Activated B cell treated with CpG ODN at 0.5 μM for 24 hours (primary cell): Measurements from ENCODE around the gene C10orf143. TPM values are rescaled to one million over a fixed set of nuclear protein-coding genes. Genes with fewer than 3 reads are reported as not detected.

ENCODE experiments used
- ATAC-seq: fragments of 200-7000 bp; cut with Tn5 transposase; one replicate; pipeline ENCODE4 v1.10.0; 2021; ENCODE audit warnings: low read depth, mild to moderate bottlenecking, moderate library complexity
- CTCF ChIA-PET: fragments of 350-600 bp; sonication (Branson Sonifier 250); formaldehyde crosslinking; loops from one replicate; lab custom pipeline; 2021; ENCODE audit warnings: antibody characterized with exemption; lab: Charles Lee
- POLR2A ChIA-PET: fragments of 350-600 bp; sonication (Branson Sonifier 250); formaldehyde crosslinking; loops from one replicate; lab custom pipeline; 2021; ENCODE audit warnings: antibody characterized with exemption; lab: Charles Lee
- DNase-seq: peaks from one replicate; pipeline ENCODE4 v3.0.0; 2022
- H3K27ac Mint-ChIP-seq: one replicate; pipeline ENCODE4 v1.8.0; 2020; ENCODE audit warnings: mixed read lengths
- H3K27me3 Mint-ChIP-seq: one replicate; pipeline ENCODE4 v1.8.0; 2021; ENCODE audit warnings: mixed read lengths
- H3K36me3 Mint-ChIP-seq: one replicate; pipeline ENCODE4 v1.8.0; 2021; ENCODE audit warnings: low read depth, mixed read lengths
- H3K4me1 Mint-ChIP-seq: one replicate; pipeline ENCODE4 v1.8.0; 2021; ENCODE audit warnings: mixed read lengths
- H3K4me3 Mint-ChIP-seq: one replicate; pipeline ENCODE4 v1.8.0; 2020; ENCODE audit warnings: mild to moderate bottlenecking, mixed read lengths
- H3K9me3 Mint-ChIP-seq: one replicate; pipeline ENCODE4 v1.8.0; 2020; ENCODE audit warnings: mixed read lengths
- intact Hi-C: fragments of 100-400 bp; cut with micrococcal nuclease; formaldehyde crosslinking; loops from one replicate; pipeline ENCODE4 v1.15.1; 2024
- total RNA-seq: library from RNA; stranded (reverse); gene quantifications from 2 replicates; pipeline ENCODE4 v1.2.3, GENCODE V29; 2022
- TF ChIP-seq, protein P1 (sequence below): fragments of 200-600 bp; IDR thresholded peaks from one replicate; pipeline ENCODE4 v1.8.0; 2022; ENCODE audit warnings: antibody characterized with exemption, mild to moderate bottlenecking

Gene C10orf143
- total RNA-seq, 1 donor from 2014 or later = 10.1 TPM

DNA sequence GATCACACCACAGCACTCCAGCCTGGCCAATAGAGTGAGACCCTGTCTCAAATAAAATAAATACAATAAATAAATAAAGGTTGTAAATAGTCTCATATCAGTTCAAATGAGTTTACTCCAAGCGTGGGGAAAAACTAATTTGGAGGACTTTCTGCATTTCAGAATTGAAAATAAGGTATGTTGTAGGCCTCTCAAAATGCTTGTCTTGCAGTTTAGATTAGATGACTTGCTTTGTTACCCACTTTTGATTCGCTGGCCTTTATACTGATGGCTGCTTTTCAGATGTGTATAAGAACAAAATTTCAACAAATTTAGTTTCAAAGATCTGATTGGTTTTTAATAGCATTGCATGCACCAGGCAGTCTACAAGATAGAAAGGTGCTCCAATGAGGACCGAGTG lies 2.2 kb upstream of the C10orf143 start:
- TF ChIP-seq, protein P1, sequence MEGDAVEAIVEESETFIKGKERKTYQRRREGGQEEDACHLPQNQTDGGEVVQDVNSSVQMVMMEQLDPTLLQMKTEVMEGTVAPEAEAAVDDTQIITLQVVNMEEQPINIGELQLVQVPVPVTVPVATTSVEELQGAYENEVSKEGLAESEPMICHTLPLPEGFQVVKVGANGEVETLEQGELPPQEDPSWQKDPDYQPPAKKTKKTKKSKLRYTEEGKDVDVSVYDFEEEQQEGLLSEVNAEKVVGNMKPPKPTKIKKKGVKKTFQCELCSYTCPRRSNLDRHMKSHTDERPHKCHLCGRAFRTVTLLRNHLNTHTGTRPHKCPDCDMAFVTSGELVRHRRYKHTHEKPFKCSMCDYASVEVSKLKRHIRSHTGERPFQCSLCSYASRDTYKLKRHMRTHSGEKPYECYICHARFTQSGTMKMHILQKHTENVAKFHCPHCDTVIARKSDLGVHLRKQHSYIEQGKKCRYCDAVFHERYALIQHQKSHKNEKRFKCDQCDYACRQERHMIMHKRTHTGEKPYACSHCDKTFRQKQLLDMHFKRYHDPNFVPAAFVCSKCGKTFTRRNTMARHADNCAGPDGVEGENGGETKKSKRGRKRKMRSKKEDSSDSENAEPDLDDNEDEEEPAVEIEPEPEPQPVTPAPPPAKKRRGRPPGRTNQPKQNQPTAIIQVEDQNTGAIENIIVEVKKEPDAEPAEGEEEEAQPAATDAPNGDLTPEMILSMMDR = no peak
- ATAC-seq (no peak), DNase-seq (no peak)
- Mint-ChIP-seq H3K27ac (no peak overlapping the region), H3K9me3 (peaks cover 7% of the 10 kb centered on the region), H3K27me3 (no peaks in the 10 kb centered on the region), H3K4me3 (no peak overlapping the region), H3K4me1 (peaks cover 35% of the 10 kb centered on the region), H3K36me3 (peaks cover 15% of the 10 kb centered on the region)
- intact Hi-C loops = loop anchor here (5.0 kb wide), 2 partner anchors 151 to 1901 kb away; partner anchors contain the start of gene EBF3
- ChIA-PET POLR2A (no interaction called here), CTCF (no interaction called here)

DNA sequence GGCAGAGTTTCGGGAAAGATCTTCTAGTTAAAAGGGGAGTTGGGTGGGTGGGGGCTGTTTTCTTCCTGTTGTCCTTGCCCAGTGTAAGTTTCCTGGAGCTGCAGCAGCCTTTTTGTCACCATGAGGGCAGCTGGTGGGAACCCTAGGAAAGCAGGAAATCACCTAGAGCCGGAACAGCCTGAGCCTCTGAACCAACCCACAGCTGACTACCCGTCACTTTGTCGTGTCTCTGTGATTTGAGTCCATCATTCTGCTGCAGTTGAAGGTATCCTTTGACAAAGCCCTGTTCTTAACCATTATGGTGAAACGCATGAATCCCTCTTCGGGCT lies 1.2 kb upstream of the C10orf143 start:
- ChIA-PET CTCF (interaction anchor here (3.1 kb wide), 2 partner anchors 15 to 26 kb away, joined by 21 to 31 read pairs; partner anchors contain the start of gene GLRX3), POLR2A (interaction anchor here (1.6 to 3.1 kb wide), 5 partner anchors 19 to 644 kb away, joined by 9 to 185 read pairs (median 20); partner anchors contain the start of genes GLRX3 and MGMT)
- H3K36me3 Mint-ChIP-seq = peaks cover 15% of the 10 kb centered on the region
- peaks cover 42% of the 10 kb centered on the region for H3K4me1 Mint-ChIP-seq
- H3K9me3 Mint-ChIP-seq = peaks cover 2% of the 10 kb centered on the region
- H3K4me3 Mint-ChIP-seq = peak overlapping the region; percentile 99
- no peak for ATAC-seq
- intact Hi-C loops = loop anchor here (1.0 to 5.0 kb wide), 5 partner anchors 15 to 1900 kb away; partner anchors contain the start of genes EBF3 and MGMT
- TF ChIP-seq, protein P1 = no peak
- no peaks in the 10 kb centered on the region for H3K27me3 Mint-ChIP-seq
- no peak for DNase-seq
- H3K27ac Mint-ChIP-seq = peak overlapping the region; percentile 99

DNA sequence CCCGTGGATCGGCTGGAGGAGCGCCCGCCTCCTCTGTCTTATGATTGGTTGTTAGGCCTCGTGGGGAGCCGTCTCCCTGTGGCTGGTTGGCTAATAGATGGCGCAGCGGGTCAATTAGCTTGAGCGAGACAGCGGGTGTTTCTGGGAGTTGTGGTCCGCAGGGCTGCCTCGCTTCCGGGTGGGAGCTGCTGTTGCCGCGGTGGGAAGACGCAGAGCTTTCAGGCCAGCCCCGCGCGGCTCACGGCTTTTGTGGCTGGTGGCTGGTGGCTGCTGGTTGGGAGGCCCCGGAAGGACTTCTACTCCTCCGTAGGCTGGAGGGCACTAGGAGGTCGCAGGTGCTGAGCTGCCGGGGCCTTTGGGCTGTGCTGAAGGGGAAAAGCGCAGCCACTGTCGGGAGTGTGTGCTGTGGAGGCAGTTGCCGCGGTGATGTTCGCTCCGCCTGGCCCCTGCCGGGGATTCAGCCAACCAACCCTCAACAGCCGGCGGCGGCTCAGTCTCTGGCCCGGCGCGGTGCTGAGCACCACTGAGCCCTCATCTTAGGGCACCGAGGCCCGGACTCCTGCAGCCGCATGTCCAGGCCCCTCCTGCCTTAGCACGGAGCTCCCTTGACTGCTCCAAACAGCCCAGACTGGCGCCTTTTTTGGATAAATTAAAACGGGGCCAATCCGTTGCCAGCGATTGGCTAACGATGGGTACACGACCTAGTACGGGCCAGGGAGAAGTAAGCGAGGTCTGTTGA lies 652 bp upstream of the C10orf143 start:
- ChIA-PET POLR2A (interaction anchor here (1.5 to 3.1 kb wide), 6 partner anchors 17 to 644 kb away, joined by 6 to 185 read pairs (median 18); partner anchors contain the start of genes GLRX3 and MGMT), CTCF (interaction anchor here (1.8 to 3.1 kb wide), 3 partner anchors 16 to 32 kb away, joined by 4 to 31 read pairs (median 21); partner anchors contain the start of gene GLRX3)
- ATAC-seq (peak; percentile 81), DNase-seq (peak; percentile 82)
- H3K4me3 Mint-ChIP-seq = peak overlapping the region; percentile 99
- peaks cover 43% of the 10 kb centered on the region for H3K4me1 Mint-ChIP-seq
- H3K27ac Mint-ChIP-seq = peak overlapping the region; percentile 99
- TF ChIP-seq, protein P1 = no peak
- intact Hi-C loops = loop anchor here (1.0 to 5.0 kb wide), 5 partner anchors 16 to 1899 kb away; partner anchors contain the start of genes EBF3 and MGMT
- H3K27me3 Mint-ChIP-seq = no peaks in the 10 kb centered on the region
- peaks cover 2% of the 10 kb centered on the region for H3K9me3 Mint-ChIP-seq
- peaks cover 14% of the 10 kb centered on the region for H3K36me3 Mint-ChIP-seq

DNA sequence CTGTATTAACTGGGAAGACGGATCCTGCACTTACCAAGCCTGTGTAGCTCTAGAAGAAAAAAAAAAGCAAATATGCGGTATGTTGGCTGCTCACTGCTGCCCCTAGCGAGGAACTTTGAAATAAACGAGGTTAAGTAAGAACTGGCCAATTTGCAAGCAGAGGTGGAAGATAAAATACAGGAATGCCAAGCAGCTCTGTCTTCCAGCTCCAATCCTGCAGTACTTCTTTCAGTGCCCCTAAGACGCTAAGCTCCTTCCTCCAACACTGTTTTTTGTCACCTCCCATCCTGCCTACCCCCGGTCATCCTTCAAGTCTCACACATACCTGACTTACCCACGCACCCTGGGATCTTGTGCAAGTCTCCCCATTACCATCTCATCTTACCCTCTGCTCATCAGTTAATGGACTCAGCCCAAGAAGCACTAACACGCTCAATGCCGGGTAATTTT lies 809 bp downstream of the C10orf143 start:
- H3K27ac Mint-ChIP-seq = peak overlapping the region; percentile 99
- ChIA-PET POLR2A (interaction anchor here (0.6 to 3.1 kb wide), 10 partner anchors 11 to 642 kb away, joined by 3 to 185 read pairs (median 5); partner anchors contain the start of genes GLRX3 and MGMT), CTCF (interaction anchor here (0.7 to 3.1 kb wide), 10 partner anchors 9 to 1898 kb away, joined by 3 to 31 read pairs (median 4); partner anchors contain the start of genes GLRX3 and MGMT)
- peaks cover 43% of the 10 kb centered on the region for H3K4me1 Mint-ChIP-seq
- H3K27me3 Mint-ChIP-seq = no peaks in the 10 kb centered on the region
- H3K9me3 Mint-ChIP-seq = no peaks in the 10 kb centered on the region
- intact Hi-C loops = loop anchor here (1.0 to 5.0 kb wide), 5 partner anchors 26 to 1898 kb away; partner anchors contain the start of genes EBF3 and GLRX3
- ATAC-seq (no peak), DNase-seq (peak; percentile 40)
- peaks cover 16% of the 10 kb centered on the region for H3K36me3 Mint-ChIP-seq
- peak overlapping the region; percentile 99 for H3K4me3 Mint-ChIP-seq
- TF ChIP-seq, protein P1 = peak; percentile 91
